OCI-LY7 (cell line): ENCODE measurements around the gene RNF145.

Source experiments
- EZH2phosphoT487 ChIP-seq: fragments of 200-600 bp; sonication (generic); IDR thresholded peaks from 2 replicates; pipeline ENCODE4 v1.6.1; 2018; ENCODE audit warnings: low read depth, borderline replicate concordance, mild to moderate bottlenecking, mixed run types, antibody characterized with exemption, low read length, moderate library complexity, mixed read lengths
- TF ChIP-seq, protein P1 (sequence below): fragments of 200-600 bp; sonication (generic); conservative IDR thresholded peaks from 2 replicates; pipeline ENCODE4 v1.5.1; 2014; ENCODE audit warnings: mild to moderate bottlenecking, antibody characterized with exemption, low read length, moderate library complexity, mixed read lengths

DNA sequence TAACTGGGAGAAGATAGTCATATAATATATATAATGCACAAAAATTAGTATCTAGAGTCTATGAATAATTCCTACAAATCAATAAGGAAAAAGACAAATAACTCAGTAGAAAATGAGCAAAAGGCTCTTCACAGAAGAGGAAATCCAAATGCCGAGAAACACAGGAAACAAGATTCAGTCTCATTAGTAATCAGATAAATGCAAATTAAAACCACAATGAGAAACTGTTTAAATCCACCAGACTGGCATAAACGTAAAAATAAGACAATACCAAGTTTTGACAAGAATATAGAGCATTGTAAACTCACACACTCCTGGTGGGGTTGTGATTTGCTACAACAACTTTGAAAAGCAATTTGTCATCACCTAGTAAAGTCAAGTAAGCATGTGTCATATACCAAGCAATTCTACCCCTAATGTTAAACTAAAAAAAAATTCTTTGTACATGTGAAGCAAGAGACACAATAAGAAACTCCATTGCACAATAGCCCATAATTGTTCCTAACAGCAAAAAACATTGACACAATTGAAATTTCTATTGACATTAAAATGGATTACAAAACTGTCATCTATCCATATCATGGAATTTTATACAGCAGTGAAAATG, 32.7 kb upstream of the RNF145 start:
- TF ChIP-seq, protein P1, sequence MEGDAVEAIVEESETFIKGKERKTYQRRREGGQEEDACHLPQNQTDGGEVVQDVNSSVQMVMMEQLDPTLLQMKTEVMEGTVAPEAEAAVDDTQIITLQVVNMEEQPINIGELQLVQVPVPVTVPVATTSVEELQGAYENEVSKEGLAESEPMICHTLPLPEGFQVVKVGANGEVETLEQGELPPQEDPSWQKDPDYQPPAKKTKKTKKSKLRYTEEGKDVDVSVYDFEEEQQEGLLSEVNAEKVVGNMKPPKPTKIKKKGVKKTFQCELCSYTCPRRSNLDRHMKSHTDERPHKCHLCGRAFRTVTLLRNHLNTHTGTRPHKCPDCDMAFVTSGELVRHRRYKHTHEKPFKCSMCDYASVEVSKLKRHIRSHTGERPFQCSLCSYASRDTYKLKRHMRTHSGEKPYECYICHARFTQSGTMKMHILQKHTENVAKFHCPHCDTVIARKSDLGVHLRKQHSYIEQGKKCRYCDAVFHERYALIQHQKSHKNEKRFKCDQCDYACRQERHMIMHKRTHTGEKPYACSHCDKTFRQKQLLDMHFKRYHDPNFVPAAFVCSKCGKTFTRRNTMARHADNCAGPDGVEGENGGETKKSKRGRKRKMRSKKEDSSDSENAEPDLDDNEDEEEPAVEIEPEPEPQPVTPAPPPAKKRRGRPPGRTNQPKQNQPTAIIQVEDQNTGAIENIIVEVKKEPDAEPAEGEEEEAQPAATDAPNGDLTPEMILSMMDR = no peak
- TF ChIP-seq EZH2phosphoT487 = no peak
